ENCODE data around the gene JARID2.

DNA sequence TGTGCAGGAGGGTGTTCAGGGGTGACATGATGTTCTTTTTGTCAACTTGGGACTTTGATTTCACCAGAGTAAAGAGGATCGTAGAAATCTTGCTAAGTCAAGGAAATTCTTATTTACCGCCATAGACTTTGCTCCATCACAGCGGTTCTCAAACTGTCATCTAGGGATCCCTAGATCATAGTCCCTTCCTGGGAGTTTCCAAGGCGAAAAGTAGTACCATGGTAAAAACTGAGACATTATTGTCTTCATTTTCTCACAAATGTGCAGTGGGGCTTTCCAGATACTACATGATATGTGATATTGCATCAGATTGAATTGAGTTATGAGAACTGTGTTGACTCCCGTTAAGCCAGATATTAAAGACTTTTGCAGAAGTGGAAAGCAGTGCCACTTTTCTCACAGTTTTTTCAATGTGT, 79.7 kb downstream of the JARID2 start:
- TF ChIP-seq KLF9 (tag by site-specific recombination; IDR thresholded peaks at IDR 0.05; ENCODE audit: low read depth): no peak
- TF ChIP-seq, protein P1, sequence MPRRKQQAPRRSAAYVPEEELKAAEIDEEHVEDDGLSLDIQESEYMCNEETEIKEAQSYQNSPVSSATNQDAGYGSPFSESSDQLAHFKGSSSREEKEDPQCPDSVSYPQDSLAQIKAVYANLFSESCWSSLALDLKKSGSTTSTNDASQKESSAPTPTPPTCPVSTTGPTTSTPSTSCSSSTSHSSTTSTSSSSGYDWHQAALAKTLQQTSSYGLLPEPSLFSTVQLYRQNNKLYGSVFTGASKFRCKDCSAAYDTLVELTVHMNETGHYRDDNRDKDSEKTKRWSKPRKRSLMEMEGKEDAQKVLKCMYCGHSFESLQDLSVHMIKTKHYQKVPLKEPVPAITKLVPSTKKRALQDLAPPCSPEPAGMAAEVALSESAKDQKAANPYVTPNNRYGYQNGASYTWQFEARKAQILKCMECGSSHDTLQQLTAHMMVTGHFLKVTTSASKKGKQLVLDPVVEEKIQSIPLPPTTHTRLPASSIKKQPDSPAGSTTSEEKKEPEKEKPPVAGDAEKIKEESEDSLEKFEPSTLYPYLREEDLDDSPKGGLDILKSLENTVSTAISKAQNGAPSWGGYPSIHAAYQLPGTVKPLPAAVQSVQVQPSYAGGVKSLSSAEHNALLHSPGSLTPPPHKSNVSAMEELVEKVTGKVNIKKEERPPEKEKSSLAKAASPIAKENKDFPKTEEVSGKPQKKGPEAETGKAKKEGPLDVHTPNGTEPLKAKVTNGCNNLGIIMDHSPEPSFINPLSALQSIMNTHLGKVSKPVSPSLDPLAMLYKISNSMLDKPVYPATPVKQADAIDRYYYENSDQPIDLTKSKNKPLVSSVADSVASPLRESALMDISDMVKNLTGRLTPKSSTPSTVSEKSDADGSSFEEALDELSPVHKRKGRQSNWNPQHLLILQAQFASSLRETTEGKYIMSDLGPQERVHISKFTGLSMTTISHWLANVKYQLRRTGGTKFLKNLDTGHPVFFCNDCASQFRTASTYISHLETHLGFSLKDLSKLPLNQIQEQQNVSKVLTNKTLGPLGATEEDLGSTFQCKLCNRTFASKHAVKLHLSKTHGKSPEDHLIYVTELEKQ (tag by site-specific recombination; IDR thresholded peaks at IDR 0.05; ENCODE audit: borderline replicate concordance): no peak
- no peak for TF ChIP-seq ZBTB8A (tag by site-specific recombination; IDR thresholded peaks at IDR 0.05)
- TF ChIP-seq, protein P2, sequence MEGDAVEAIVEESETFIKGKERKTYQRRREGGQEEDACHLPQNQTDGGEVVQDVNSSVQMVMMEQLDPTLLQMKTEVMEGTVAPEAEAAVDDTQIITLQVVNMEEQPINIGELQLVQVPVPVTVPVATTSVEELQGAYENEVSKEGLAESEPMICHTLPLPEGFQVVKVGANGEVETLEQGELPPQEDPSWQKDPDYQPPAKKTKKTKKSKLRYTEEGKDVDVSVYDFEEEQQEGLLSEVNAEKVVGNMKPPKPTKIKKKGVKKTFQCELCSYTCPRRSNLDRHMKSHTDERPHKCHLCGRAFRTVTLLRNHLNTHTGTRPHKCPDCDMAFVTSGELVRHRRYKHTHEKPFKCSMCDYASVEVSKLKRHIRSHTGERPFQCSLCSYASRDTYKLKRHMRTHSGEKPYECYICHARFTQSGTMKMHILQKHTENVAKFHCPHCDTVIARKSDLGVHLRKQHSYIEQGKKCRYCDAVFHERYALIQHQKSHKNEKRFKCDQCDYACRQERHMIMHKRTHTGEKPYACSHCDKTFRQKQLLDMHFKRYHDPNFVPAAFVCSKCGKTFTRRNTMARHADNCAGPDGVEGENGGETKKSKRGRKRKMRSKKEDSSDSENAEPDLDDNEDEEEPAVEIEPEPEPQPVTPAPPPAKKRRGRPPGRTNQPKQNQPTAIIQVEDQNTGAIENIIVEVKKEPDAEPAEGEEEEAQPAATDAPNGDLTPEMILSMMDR (tag by site-specific recombination; IDR thresholded peaks at IDR 0.05): no peak
- TF ChIP-seq, protein P3, sequence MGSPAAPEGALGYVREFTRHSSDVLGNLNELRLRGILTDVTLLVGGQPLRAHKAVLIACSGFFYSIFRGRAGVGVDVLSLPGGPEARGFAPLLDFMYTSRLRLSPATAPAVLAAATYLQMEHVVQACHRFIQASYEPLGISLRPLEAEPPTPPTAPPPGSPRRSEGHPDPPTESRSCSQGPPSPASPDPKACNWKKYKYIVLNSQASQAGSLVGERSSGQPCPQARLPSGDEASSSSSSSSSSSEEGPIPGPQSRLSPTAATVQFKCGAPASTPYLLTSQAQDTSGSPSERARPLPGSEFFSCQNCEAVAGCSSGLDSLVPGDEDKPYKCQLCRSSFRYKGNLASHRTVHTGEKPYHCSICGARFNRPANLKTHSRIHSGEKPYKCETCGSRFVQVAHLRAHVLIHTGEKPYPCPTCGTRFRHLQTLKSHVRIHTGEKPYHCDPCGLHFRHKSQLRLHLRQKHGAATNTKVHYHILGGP (tag by site-specific recombination; IDR thresholded peaks at IDR 0.05): no peak
- no peak for TF ChIP-seq TRIM28 (IDR thresholded peaks at IDR 0.05; ENCODE audit: borderline replicate concordance, low read length)
- TF ChIP-seq ZNF274 (IDR thresholded peaks at IDR 0.05; ENCODE audit: low read length): no peak
- no peak for TF ChIP-seq ZNF274 (tag by site-specific recombination; IDR thresholded peaks at IDR 0.05; ENCODE audit: borderline replicate concordance)
